HG03354 (cell line): ENCODE results near the gene ABI3.

Experiments
- ATAC-seq: cut with Tn5 transposase; IDR thresholded peaks from one replicate; pipeline ENCODE4 v1.9.1; 2021; ENCODE audit warnings: mild to moderate bottlenecking; ENCODE audit not compliant: unreplicated experiment, poor library complexity, severe bottlenecking

ABI3 gene

GRCh38 chr17:49195751-49196150, 14.8 kb upstream of the ABI3 start:
- no peak for ATAC-seq

DNA sequence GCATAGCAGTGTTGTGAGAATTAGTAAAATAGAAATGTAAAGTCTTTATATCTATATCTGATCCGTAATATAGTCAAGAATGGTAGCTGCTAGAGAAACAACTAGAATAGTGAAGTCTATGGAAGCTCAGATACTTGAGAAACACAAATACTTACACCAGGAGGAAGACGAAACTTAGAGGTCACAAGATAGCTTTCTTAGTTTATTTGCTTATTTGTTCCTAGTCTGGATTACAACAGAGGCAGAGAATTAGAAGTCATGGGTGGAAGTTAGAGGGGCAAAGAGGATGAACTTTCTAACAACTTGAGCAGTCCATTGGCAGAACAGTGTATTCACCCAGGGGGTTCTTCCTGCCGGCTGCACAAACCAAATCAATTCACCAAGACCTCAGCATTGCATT, 14.0 kb upstream of the ABI3 start:
- no peak for ATAC-seq

DNA sequence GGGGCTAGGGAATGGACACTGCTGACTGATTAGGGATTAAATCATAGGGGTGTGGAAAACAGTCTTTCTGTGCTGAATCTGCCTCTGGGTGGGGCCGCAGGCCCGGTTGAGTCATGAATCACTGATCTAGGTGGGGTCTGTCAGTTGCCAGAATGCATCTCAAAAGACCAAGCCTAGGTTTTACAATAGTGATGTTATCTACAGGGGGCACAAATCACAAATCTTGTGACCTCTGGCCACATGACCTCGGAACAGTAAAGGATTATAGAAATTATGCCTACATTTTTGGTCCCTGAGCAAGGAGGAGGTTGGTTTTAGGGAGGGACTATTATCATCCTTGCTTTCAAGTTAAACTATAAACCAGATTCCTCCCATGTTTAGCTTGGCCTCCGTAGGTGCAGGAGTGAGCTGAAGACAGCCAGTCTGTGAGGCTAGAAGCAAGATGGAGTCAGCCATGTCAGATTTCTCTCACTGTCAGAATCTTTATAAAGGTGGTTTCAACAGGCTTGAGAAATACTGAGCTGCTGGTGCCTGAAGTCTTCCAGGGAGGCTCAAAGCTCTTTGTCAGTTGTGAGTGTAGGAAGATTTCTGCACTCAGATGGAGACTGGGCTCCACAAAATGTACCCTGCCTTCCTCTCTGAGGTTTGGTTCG, 13.0 kb upstream of the ABI3 start:
- no peak for ATAC-seq

DNA sequence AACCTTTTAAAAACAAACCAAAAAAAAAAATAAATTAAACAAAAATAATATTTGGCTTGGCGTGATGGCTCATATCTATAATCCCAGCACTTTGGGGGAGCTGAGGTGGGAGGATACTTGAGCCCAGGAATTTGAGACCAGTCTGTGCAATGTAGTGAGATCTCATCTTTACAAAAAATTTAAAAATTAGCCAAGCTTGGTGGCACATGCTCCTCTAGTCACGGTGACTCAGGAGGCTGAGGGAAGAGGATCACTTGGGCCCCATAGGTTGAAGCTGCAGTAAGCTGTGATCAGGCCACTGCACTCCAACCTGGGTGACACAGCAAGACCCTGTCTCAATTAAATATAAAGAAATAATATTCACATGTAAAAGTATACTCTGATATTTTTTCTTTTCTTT, 12.3 kb upstream of the ABI3 start:
- ATAC-seq, result no peak

GRCh38 chr17:49200423-49201083, 10.0 kb upstream of the ABI3 start:
- no peak for ATAC-seq

DNA sequence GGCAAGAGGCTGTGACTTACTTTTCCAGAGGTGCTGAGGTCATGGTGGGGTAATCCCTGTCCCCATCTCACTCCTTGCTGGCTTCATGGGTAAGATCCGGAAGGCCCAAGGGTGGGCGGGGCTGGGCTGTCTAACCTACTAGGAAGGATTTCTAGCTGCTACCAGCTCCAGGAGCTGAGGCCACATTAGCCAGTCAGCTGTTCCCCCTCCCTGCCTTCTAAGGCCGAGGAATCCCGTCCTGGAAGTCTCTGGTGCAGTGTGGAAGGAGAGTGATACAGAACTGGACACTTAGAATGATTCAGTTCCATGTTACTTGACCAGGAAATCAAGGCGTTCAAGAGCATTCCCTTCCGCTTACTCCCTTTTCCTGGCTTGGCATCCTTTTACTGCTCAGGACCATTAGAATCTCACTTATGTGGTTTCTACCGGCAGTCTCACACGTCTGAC, 9.0 kb upstream of the ABI3 start:
- ATAC-seq, result no peak

GRCh38 chr17:49203796-49204195, 6.7 kb upstream of the ABI3 start:
- no peak for ATAC-seq

GRCh38 chr17:49204516-49204915, 6.0 kb upstream of the ABI3 start:
- ATAC-seq, result no peak

GRCh38 chr17:49209061-49209571, 1.4 kb upstream of the ABI3 start:
- ATAC-seq, result no peak

GRCh38 chr17:49213399-49213798, 2.9 kb downstream of the ABI3 start:
- peak; percentile 28 for ATAC-seq

- no peak for ATAC-seq
These were observed 3.3 kb downstream of the ABI3 start for GRCh38 chr17:49213847-49214246.

DNA sequence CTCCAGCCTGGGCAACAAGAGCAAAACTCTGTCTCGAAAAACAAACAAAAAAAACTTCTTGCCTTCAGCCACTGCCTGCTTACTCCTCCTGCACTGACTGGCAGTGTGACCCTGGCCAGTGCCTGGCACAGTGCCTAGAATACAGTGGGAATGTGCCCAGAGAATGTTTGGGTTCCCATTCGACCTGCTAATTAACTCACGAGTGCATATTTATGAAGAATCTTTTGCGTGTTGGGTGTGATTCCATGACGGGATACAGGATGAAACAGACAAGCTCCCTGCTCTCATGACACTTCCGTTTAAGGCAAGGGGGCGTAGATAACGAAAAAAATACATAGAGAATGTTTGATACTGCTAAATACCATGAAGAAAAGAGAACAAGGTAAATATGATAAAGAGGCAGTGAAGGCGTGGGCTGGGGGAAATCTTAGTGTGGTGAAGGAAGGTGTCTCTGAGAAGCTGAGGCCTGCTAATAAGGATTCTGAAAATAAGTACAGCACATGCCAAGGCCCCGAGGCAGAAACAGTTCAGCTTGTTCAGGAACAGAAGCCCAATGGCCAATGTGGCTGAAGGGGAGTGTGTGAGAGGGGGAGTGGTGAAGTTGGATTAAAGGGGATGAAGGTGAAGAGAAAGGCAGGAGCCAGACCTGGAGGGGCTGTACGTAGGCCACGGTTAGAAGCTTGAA, 4.3 kb downstream of the ABI3 start:
- ATAC-seq, result no peak

DNA sequence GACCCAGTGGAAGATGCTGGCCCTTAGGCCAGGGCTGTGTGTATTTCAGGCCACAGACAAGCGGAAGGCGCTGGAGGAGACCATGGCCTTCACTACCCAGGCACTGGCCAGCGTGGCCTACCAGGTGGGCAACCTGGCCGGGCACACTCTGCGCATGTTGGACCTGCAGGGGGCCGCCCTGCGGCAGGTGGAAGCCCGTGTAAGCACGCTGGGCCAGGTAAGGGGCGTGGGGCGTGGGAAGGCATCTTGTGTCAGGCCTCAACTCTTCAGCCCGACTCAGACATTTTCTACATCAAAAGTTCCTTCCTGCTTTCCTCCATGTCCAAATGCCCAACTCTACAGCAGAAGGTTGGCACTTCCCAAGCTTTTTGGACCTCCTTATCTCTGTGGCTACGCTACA, 6.0 kb downstream of the ABI3 start:
- no peak for ATAC-seq

DNA sequence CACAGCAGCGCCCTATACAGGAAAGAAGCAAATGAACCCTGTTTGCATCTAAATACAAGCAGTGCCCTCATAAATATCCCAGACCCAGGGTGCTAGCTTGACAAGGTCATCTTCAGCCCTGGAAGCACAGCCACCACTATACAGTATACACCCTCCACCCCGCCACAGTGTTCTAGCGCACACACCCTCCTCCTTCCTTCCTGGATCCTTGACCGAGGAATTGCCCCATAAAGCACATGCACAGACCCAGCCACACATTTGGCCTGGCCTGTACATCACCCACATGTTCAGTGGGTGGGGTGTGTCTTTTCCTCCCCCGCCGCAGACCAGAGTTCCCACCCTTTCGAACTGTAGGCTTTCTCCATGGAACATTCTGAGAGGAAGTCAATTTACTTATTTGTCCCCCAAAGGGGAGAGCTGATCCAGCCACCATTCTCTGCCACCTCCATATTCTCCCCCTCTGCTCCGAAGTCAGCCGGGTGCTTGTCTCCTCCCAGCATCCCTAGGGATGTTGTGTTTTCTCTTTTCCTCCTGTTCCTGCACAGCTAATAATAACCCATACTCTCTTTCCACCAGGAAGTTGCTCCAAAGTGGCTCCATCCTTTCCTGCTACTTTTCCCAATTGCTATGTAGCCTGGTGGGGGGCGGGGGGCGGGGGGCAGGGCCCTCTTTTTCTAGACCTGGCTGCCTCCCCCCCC, 6.6 kb downstream of the ABI3 start:
- no peak for ATAC-seq

DNA sequence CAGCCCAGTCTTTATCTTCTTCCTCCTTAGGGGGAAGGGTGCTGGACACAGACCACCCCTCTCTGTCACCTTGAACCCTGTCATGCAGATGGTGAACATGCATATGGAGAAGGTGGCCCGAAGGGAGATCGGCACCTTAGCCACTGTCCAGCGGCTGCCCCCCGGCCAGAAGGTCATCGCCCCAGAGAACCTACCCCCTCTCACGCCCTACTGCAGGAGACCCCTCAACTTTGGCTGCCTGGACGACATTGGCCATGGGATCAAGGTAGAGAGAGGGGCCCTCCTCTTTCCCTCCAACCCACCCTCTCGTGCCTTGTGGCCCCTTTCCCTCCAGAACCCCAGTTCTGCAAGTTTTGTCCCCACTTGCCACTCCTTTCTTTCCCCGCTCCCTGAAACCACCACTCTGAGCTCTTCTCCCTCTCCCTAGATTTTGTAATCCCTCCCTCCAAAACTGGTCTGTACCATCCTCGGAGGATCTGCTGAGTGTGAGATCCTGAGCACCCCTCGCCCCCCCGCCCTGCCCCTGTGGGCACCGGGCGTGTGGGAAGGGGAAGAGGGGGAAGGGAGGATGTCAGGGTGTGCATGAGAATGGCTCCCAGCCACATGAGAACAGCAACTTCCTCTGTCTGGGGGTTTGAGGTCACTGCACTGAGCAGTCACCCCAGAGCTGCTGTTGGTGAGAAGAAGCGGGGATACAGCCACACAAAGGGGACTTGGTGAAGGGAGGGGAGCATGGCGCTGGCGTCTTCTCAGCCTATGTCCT, 7.3 kb downstream of the ABI3 start:
- ATAC-seq, result peak; percentile 52

GRCh38 chr17:49218941-49219913, 8.7 kb downstream of the ABI3 start:
- peak; percentile 45 for ATAC-seq

GRCh38 chr17:49219987-49220386, 9.5 kb downstream of the ABI3 start:
- ATAC-seq, result no peak

- ATAC-seq, result no peak
These were observed 12.6 kb downstream of the ABI3 start for GRCh38 chr17:49223168-49223516.
